B cell (primary cell): ENCODE measurements around the gene SPOCD1.

ENCODE experiments used
- EZH2 ChIP-seq: IDR thresholded peaks from 2 replicates; pipeline ENCODE4 v1.6.1; 2012; ENCODE audit warnings: borderline replicate concordance, low read depth, mild to moderate bottlenecking, moderate library complexity, low read length; ENCODE audit not compliant: insufficient read depth, poor library complexity, severe bottlenecking
- TF ChIP-seq, protein P1 (sequence below): fragments of 200-600 bp; IDR thresholded peaks from one replicate; pipeline ENCODE4 v1.8.0; 2022; ENCODE audit warnings: antibody characterized with exemption, mild to moderate bottlenecking

DNA sequence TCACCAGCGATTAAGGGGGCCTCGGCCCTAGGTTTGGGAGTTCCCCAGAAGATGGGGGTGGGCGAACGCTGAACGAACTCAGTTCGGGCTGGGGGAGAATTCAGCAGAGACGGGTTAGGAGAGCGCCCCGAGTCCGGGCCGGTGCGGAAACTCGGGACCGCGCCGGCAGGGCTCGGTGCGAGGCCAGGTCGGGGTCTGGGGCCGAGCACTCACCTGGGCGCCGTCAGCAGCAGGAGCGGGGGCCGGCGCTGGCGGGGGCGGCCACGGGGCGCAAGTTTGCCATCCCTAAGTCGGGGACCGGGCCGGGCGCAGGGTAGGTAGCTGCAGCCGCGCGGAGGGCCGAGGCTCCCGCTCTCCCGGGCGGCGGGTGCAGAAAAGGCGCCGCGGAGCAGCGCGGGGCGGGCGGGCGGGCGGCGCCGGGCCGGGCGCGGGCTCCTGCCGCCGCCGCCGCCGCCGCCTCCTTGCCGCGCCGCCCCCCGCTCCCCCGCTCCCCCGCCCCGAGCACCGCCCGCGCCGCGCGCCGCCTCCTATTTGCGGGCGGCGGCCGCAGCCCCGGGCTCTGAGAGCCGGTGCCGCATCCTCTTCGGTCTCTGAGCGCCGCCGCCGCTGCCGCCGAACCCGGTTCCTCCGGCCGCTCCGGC is 52.0 kb downstream of the SPOCD1 start:
- TF ChIP-seq, protein P1, sequence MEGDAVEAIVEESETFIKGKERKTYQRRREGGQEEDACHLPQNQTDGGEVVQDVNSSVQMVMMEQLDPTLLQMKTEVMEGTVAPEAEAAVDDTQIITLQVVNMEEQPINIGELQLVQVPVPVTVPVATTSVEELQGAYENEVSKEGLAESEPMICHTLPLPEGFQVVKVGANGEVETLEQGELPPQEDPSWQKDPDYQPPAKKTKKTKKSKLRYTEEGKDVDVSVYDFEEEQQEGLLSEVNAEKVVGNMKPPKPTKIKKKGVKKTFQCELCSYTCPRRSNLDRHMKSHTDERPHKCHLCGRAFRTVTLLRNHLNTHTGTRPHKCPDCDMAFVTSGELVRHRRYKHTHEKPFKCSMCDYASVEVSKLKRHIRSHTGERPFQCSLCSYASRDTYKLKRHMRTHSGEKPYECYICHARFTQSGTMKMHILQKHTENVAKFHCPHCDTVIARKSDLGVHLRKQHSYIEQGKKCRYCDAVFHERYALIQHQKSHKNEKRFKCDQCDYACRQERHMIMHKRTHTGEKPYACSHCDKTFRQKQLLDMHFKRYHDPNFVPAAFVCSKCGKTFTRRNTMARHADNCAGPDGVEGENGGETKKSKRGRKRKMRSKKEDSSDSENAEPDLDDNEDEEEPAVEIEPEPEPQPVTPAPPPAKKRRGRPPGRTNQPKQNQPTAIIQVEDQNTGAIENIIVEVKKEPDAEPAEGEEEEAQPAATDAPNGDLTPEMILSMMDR: no peak
- no peak for TF ChIP-seq EZH2
